Fibroblast of gingiva (primary cell): ENCODE results near the gene ERF.
"Not testable (repeated sequence)": the region's sequence is repeated elsewhere in the genome, so short reads cannot be mapped to it uniquely, and the experiment has no call there.

Source experiments
- DNase-seq: peaks from one replicate; pipeline ENCODE4 v3.0.0-alpha.2; 2011; ENCODE audit warnings: low read depth

The ERF gene

DNA sequence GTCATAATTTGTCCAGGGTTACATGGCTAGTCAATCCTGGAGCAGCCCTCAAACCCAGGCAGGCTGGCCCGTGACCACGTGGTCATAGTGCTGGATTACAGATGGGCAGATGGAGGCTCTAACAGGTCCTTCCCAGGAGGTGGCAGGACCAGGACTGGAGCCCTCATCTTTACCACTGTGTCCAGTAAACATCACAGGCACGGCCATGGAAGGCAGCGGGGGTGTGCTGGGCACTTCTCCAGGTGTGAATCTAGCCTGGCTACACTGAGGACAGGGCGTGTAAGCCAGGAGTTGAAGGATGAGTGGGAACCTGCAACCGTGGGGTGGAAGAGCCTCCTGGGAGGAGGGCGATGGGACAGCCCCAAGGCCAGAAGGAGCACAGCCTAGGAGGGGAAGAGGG, 20.2 kb upstream of the ERF start:
- no peak for DNase-seq

DNA sequence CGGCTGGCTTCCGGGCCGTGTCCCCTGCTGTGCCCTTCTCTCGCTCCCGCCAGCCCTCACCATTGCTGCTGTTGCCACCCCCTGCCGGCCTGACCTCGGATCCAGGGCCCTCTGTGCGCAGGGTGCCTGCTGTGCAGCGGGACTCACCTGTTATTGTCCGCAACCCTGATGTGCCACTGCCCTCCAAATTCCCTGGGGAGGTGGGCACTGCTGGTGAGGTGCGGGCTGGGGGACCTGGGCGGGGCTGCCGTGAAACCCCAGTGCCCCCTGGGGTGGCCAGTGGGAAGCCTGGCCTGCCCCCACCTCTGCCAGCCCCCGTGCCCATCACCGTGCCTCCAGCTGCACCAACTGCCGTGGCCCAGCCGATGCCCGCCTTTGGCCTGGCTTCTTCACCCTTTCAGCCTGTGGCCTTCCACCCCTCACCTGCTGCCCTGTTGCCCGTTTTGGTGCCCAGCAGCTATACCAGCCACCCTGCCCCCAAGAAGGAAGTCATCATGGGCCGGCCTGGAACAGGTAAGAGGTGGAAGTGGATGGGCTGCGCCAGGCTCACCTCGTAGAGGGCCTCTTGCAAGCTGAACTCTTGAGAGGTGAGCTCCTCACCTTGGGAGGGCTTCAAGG, 19.2 kb upstream of the ERF start:
- no peak for DNase-seq

GRCh38 chr19:42273407-42274064, 18.6 kb upstream of the ERF start:
- DNase-seq = no peak

GRCh38 chr19:42272989-42273406, 18.1 kb upstream of the ERF start:
- DNase-seq = no peak

- no peak for DNase-seq
These were observed 17.6 kb upstream of the ERF start for GRCh38 chr19:42272535-42272897.

DNA sequence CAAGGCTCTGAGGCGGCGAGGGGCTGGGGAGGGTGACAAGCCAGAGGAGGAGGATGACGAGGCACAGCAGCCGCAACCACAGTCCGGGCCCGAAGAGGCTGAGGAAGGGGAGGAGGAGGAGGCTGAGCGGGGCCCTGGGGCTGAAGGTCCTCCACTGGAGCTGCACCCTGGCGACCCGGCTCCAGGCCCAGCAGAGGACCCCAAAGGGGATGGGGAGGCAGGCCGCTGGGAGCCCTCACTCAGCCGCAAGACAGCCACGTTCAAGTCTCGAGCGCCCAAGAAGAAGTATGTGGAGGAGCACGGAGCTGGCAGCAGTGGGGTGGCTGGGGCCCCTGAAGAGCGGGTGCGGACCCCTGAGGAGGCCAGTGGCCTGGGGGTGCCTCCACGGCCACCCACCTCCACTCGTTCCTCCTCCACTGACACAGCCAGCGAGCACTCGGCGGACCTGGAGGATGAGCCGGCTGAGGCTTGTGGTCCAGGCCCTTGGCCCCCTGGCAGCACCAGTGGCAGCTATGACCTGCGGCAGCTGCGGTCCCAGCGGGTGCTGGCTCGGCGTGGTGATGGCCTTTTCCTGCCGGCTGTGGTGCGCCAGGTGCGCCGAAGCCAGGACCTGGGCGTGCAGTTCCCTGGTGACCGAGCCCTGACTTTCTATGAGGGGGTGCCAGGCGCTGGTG, 17.1 kb upstream of the ERF start:
- no peak for DNase-seq

DNA sequence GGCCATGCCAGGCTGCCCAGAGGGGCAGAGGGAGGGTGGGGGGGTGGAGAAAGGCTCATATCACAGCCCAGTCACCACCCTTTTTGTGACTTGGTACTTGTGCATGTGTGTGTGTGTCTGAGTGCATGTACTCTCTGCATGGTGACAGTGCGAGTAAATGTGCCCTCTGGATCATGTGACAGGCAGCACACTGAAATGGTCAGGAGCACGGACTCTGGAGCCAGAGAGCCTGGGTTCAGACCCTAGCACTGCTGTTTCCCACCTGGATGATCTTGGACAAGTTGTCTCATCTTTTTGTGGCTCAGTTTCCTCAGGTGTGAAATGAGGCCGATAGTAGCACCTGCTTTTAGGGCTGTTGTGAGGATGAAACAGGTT, 16.1 kb upstream of the ERF start:
- no peak for DNase-seq

GRCh38 chr19:42270346-42271044, 15.6 kb upstream of the ERF start:
- peak; percentile 88 for DNase-seq

- DNase-seq = no peak
These were observed 14.8 kb upstream of the ERF start for GRCh38 chr19:42269478-42270345.

DNA sequence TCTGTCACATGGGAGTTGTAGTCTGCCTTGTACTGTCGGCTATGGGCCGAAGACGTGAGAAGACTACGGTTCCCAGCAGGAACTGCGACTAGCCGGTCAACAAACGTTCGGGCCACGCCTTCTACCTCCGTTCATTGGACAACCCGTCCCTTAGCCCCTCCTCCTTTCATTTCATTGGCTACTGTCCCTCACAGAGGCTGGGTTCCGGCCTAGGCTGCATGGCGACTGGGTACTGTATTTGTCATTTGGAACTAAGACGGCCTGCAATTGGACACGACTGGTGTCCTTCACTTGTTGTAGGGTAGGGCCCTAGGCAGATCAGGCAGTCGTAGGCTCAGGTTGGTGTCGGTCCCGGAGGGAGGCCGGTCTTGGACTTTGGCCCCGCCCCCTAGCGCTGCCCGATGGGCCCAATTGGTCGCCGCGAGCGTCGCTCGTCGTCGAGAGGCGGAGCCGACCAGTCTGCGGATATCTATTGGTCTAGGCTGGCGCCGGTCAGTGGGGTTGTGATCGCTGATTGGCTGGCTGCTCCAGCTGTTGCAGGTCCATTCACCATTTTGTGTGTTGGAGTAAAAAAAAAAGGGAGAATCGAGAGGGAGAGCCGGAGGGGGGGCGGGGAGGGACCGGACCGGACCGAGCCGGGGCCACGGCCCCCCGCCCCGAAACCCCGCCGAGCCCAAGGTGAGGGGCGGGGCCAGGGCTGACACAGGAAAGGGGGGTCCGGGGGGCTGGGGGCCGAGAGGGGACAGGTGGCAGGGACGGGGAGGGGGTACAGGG, 14.0 kb upstream of the ERF start, which contains the start of gene CIC:
Gene CIC (plus strand): TSS at position 549 of the 774 bp plus-strand sequence. CDS start 2,532 bp downstream, outside the sequence.
- DNase-seq = peak; percentile 100

- peak; percentile 99 for DNase-seq
These were observed 13.3 kb upstream of the ERF start for GRCh38 chr19:42268142-42268703.

DNA sequence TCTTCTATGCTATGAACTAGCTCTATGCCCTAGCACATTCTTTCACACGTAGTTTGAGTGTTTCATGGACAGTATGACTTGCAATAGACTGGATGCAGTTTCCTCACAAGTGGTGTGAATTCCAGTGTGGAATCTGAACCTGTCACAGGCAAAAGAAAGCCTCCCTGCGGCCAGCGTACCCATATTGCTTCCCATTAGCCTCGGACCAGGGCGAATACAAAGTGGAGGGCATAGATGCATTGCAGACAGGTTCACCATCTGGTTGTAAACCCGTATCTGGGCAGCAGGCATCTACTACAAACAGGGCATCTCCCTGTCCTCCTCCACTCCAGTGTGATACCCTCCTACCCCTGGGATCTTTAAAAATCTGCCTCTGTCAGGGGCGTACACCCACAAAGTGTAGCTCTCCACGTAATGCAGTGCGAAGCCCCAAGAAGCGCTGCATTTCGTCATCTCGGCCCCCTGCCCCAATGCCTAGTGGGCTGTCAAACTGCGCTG, 12.8 kb upstream of the ERF start:
- DNase-seq = no peak

GRCh38 chr19:42266928-42267603, 12.1 kb upstream of the ERF start:
- not testable (repeated sequence) for DNase-seq

GRCh38 chr19:42266105-42266504, 11.2 kb upstream of the ERF start:
- not testable (repeated sequence) for DNase-seq

DNA sequence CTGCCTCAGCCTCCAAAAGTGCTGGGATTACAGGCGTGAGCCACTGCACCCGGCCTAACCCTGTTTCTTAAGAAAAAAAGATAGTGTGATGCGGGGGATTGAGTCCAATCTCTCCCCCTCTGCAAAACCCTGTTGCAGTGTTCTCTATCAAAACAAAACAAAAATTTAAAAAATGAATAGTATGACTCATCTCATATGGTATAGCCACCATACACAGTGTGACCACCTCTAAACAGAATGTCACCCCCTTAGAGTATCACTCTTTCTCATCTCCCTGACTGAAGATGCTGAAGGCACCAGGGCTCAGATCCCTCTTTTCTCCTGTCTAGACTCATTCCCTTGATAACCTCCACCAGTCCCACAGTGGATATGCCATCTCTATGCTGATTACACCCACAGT, 6.8 kb upstream of the ERF start:
- DNase-seq = no peak

GRCh38 chr19:42257842-42258241, 2.9 kb upstream of the ERF start:
- not testable (repeated sequence) for DNase-seq

GRCh38 chr19:42255766-42256745, 1.1 kb upstream of the ERF start:
- peak; percentile 50 for DNase-seq

DNA sequence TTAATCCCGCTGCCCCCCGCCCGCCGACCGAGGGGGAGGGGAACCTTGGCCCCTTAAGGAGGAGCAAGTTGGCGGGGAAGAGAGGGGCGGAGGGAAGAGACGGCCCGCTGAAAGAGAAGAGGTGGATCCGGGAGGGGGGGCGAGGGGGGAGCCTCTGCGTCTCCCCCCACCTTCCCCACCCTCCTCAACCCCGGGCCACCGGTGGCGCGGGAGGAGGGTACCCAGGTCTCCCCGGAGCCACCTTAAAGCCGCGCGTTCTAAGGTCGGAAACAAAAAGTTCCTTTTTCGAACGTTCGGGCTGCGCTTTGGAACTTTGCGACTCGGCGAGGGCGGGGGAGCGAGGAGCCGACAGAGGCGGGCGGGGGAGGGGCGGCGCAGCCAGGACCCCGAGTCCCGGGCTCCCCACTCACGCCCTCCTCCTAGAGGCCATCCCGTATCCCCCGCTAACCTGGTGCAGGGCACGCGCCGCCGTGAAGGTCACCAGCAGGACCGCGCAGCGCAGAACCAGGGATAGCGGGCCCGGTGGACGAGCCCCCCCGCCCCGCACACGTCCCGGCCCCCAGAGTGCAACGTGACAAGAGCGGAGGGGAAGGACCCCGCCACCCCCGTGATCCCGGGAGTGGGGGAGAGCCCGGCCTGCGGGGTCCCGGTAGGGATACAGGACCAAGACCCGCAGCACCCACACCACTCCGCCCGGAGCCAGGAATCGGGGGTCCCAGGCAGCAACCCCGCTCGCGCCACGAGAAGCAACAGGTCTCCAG, 659 bp downstream of the ERF start:
- DNase-seq = peak; percentile 39
